Aorta (tissue), 5 donors: ENCODE measurements around the gene HDAC10. TPM values are rescaled to one million over a fixed set of nuclear protein-coding genes. Genes with fewer than 3 reads are reported as not detected.

Source experiments
- ATAC-seq: fragments of 200-7000 bp; cut with Tn5 transposase; one replicate; pipeline ENCODE4 v1.9.1; 2022; ENCODE audit warnings: moderate library complexity; ENCODE audit not compliant: low FRiP score
- DNase-seq, 2 donors: peaks; one replicate each; pipeline ENCODE4 v3.0.0-alpha.2; 2020
- H3K27ac ChIP-seq, 2 donors: one replicate each; pipeline ENCODE4 v1.5.1; 2013; ENCODE audit warnings: low read length in 2 of 2, mild to moderate bottlenecking in 2 of 2, moderate library complexity in 2 of 2, control low read depth in 1 of 2, inconsistent platforms in 1 of 2, low read depth in 1 of 2
- H3K27me3 ChIP-seq, 2 donors: one replicate each; pipeline ENCODE4 v1.6.1; 2013; ENCODE audit warnings: control low read depth in 1 of 2, low read length in 1 of 2, mild to moderate bottlenecking in 1 of 2, moderate library complexity in 1 of 2; ENCODE audit not compliant: insufficient read depth in 2 of 2, control insufficient read depth in 1 of 2
- H3K36me3 ChIP-seq, 2 donors: one replicate each; pipeline ENCODE4 v1.6.1; 2013; ENCODE audit warnings: control low read depth in 1 of 2, low read length in 1 of 2, mild to moderate bottlenecking in 1 of 2; ENCODE audit not compliant: insufficient read depth in 2 of 2, control insufficient read depth in 1 of 2
- H3K4me1 ChIP-seq, 2 donors: one replicate each; pipeline ENCODE4 v1.6.1; 2013; ENCODE audit warnings: low read length in 2 of 2, control low read depth in 1 of 2, mild to moderate bottlenecking in 1 of 2, moderate library complexity in 1 of 2; ENCODE audit not compliant: insufficient read depth in 2 of 2, control insufficient read depth in 1 of 2
- H3K4me3 ChIP-seq, 2 donors: one replicate each; pipeline ENCODE4 v1.5.1; 2013; ENCODE audit warnings: low read length in 2 of 2, control low read depth in 1 of 2, mild to moderate bottlenecking in 1 of 2
- H3K9me3 ChIP-seq: one replicate; pipeline ENCODE4 v1.6.1; 2013; ENCODE audit warnings: mild to moderate bottlenecking, low read length; ENCODE audit not compliant: control insufficient read depth
- WGBS, 2 donors: extraction: QIAGEN DNeasy Blood & Tissue Kit; methylation state at CpG; one replicate each; pipeline ENCODE4 v1.1.7; 2013; 5-methylcytosine and 5-hydroxymethylcytosine counted together
- intact Hi-C, 2 donors: fragments of 100-400 bp; cut with DNase I; formaldehyde crosslinking; loops; one replicate each; pipeline versions ENCODE4 v1.14.2 to v1.15.0; 2022
- polyA plus RNA-seq, 2 donors: library from polyadenylated mRNA; stranded (reverse); fragments of 200-250 nt; gene quantifications; one replicate each; pipeline ENCODE4 v1.2.3, GENCODE V29; 2013
- total RNA-seq, 2 donors: library from RNA; stranded (reverse); fragmentation: NEBNext Ultra II Directional; extraction: Animal tissue kit (Norgen Biotek cat#: 25700); gene quantifications; one replicate each; pipeline ENCODE4 v1.2.1, GENCODE V29; 2021
- donor health status: healthy with polysubstance abuse.
- donor health status: Bipolar disorder and iron deficiency.
- donor health status: DM: no; HTN: no; CAD: no.
- donor health status: DM: no; HTN: no; CAD: no.
- donor health status: DM: yes; HTN: yes; CAD: no.

The HDAC10 gene
- total and polyA plus RNA-seq, 4 donors: 5.5 to 57.3 (median 33.8) TPM

- 93 to 94% methylated on average over 38 of the region's 38 CpGs for WGBS, 2 donors
- peaks cover 0 to 27% of the 10 kb centered on the region in 2 donors for H3K36me3 ChIP-seq
Measured at GRCh38 chr22:50280022-50280707, 29.1 kb upstream of the HDAC10 start.

GRCh38 chr22:50278956-50279619, 28.0 kb upstream of the HDAC10 start:
- WGBS, 2 donors: 88 to 91% methylated on average over 29 to 30 of the region's 30 CpGs
- Histone ChIP-seq H3K27ac (no peak overlapping the region), H3K9me3 (no peaks in the 10 kb centered on the region), H3K36me3 (peaks cover 0 to 27% of the 10 kb centered on the region in 2 donors), H3K4me3 (no peak overlapping the region), H3K4me1 (no peaks in the 10 kb centered on the region), H3K27me3 (no peaks in the 10 kb centered on the region)
- ATAC-seq: no peak
- DNase-seq: no peak
- intact Hi-C loops: loop anchor here (5.0 kb wide), 2 partner anchors 48 to 63 kb away; partner anchors contain the start of genes DENND6B (in 1 of the 2) and PPP6R2 (in 1 of the 2)

More at GRCh38 chr22:50280022-50280707, 29.1 kb upstream of the HDAC10 start:
- ATAC-seq (no peak), DNase-seq (no peak)
- H3K27ac ChIP-seq: no peak overlapping the region
- H3K4me3 ChIP-seq: no peak overlapping the region
- H3K9me3 ChIP-seq: no peaks in the 10 kb centered on the region
- intact Hi-C loops: no loop called here
- H3K27me3 ChIP-seq: no peaks in the 10 kb centered on the region
- H3K4me1 ChIP-seq: no peaks in the 10 kb centered on the region

DNA sequence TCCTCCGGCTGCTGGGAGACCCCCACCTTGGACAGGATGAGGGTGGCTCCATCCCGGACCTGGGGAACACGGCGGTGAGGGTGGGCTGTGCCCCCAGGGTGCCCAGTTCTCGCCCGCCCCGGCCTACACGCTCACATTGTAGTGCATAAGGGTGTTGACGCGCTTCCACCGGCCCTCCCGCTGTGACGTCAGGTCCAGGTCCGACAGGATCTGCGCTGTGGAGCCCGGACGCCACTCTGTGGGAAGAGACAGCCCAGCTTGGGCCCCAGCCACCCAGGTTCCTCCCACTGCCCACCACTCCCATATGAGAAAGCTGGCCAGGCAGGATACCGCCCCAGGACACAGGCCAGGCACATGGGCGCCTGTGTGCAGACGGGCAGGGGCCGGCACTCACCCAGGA, 27.4 kb upstream of the HDAC10 start:
- no peak overlapping the region for H3K4me3 ChIP-seq
- DNase-seq (no peak), ATAC-seq (no peak)
- WGBS, 2 donors: 90 to 93% methylated on average over 21 of the region's 21 CpGs
- no peaks in the 10 kb centered on the region for H3K27me3 ChIP-seq
- intact Hi-C loops: loop anchor here (5.0 kb wide), 2 partner anchors 49 to 64 kb away; partner anchors contain the start of genes DENND6B (in 1 of the 2) and PPP6R2 (in 1 of the 2)
- peaks cover 0 to 27% of the 10 kb centered on the region in 2 donors for H3K36me3 ChIP-seq
- no peak overlapping the region for H3K27ac ChIP-seq
- H3K4me1 ChIP-seq: no peaks in the 10 kb centered on the region
- no peaks in the 10 kb centered on the region for H3K9me3 ChIP-seq

DNA sequence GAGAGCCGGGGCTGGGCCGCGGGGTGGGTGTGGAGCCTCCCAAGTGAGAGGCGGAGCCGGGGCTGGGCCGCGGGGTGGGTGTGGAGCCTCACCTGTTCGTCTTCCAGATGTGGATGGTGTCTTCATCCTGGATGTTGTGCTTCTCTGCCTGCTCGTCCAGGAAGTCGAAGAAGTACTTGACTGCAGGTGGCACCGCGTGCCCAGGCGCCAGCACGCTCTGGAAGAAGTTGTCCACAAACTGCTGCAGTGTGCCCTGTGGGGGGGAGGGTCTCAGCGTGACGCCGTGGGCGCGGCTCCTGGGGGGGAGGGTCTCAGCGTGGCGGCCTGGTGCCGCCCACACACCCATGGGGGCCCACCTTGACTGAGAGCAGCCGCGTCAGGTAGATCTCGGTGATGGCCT, 26.7 kb upstream of the HDAC10 start:
- no peaks in the 10 kb centered on the region for H3K9me3 ChIP-seq
- no peak overlapping the region for H3K4me3 ChIP-seq
- ATAC-seq (no peak), DNase-seq (no peak)
- intact Hi-C loops: loop anchor here (5.0 kb wide), 2 partner anchors 50 to 65 kb away; partner anchors contain the start of genes DENND6B (in 1 of the 2) and PPP6R2 (in 1 of the 2)
- H3K27ac ChIP-seq: no peak overlapping the region
- whole genome bisulfite sequencing, 2 donors: 86 to 88% methylated on average over 25 of the region's 25 CpGs
- no peaks in the 10 kb centered on the region for H3K27me3 ChIP-seq
- no peaks in the 10 kb centered on the region for H3K4me1 ChIP-seq
- H3K36me3 ChIP-seq: peaks cover 0 to 22% of the 10 kb centered on the region in 2 donors

DNA sequence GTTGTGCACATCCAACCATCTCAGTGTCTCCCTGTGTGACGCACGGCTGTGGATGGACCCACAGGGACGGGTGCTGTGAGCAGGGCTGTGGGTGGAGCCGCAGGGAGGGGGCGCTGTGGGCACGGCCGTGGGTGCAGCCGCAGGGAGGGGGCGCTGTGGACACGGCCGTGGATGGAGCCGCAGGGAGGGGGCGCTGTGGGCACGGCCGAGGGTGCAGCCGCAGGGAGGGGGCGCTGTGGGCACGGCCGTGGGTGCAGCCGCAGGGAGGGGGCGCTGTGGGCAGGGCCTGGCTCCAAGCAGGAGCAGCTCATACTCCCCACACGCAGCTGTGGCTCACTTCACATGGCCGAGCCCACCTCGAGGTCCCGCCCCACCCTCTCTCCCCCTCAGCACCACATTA, 25.1 kb upstream of the HDAC10 start:
- DNase-seq (peak; percentile 81 to 88), ATAC-seq (peak; percentile 80)
- 58 to 64% methylated on average over 24 to 25 of the region's 25 CpGs for WGBS, 2 donors
- no peak overlapping the region for H3K4me3 ChIP-seq
- no peaks in the 10 kb centered on the region for H3K9me3 ChIP-seq
- peaks cover 0 to 15% of the 10 kb centered on the region in 2 donors for H3K36me3 ChIP-seq
- H3K27me3 ChIP-seq: no peaks in the 10 kb centered on the region
- H3K4me1 ChIP-seq: no peaks in the 10 kb centered on the region
- no peak overlapping the region for H3K27ac ChIP-seq
- intact Hi-C loops: loop anchor here (1.0 to 5.0 kb wide), 3 partner anchors 51 to 66 kb away; partner anchors contain the start of genes DENND6B (in 2 of the 2) and PPP6R2 (in 1 of the 2)

- no peaks in the 10 kb centered on the region for H3K27me3 ChIP-seq
- no peak overlapping the region for H3K4me3 ChIP-seq
- no peak for ATAC-seq
- WGBS, 2 donors: 87% methylated on average over 43 of the region's 43 CpGs
- H3K9me3 ChIP-seq: no peaks in the 10 kb centered on the region
- H3K4me1 ChIP-seq: no peaks in the 10 kb centered on the region
- intact Hi-C loops: loop anchor here (1.0 to 5.0 kb wide), 3 partner anchors 52 to 67 kb away; partner anchors contain the start of genes DENND6B (in 2 of the 2) and PPP6R2 (in 1 of the 2)
- no peak for DNase-seq
- peaks cover 0 to 10% of the 10 kb centered on the region in 2 donors for H3K36me3 ChIP-seq
- no peak overlapping the region for H3K27ac ChIP-seq
Measured at GRCh38 chr22:50275181-50276055, 24.4 kb upstream of the HDAC10 start.

DNA sequence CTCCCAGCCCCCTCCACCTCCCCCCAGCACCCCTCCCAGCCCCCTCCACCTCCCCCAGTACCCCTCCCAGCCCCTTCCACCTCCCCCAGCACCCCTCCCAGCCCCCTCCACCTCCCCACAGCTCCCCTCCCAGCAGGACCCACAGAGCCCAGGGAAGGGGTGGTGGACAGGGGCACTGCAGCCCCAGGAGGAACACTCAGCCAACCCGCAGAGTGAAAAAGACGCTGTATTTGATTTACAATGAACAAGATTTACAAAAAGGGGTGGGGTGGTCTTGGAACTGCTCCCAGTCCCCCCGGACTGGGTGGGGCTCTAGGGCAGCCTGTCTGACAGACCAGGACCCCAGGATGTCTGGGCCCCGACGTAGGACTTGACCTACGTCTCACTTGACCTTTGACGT, 23.7 kb upstream of the HDAC10 start:
- Histone ChIP-seq H3K9me3 (no peaks in the 10 kb centered on the region), H3K4me3 (no peak overlapping the region), H3K27me3 (no peaks in the 10 kb centered on the region), H3K4me1 (no peaks in the 10 kb centered on the region), H3K27ac (no peak overlapping the region), H3K36me3 (peaks cover 0 to 6% of the 10 kb centered on the region in 2 donors)
- ATAC-seq (no peak), DNase-seq (no peak)
- WGBS, 2 donors: 69 to 74% methylated on average over 7 of the region's 7 CpGs
- intact Hi-C loops: loop anchor here (5.0 kb wide), 2 partner anchors 53 to 68 kb away; partner anchors contain the start of genes DENND6B (in 1 of the 2) and PPP6R2 (in 1 of the 2)

DNA sequence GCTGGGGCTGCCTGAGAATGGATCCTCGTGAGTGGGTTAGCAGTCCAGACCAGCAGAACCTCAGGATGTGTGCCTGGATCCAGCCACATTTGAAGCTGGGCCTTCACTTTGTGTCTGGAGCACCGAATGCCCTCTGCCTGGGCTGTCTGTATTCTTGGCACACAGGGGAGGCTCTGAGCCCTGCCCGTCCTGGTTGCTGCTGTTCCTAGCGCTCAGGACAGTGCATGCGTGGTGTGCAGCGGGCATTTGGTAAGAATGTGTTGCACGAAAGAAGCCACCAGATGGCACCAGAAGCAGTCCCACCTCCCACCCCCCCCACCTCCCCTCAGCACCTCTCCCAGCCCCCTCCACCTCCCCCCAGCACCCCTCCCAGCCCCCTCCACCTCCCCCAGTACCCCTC, 23.2 kb upstream of the HDAC10 start:
- Histone ChIP-seq H3K9me3 (no peaks in the 10 kb centered on the region), H3K4me3 (no peak overlapping the region), H3K4me1 (no peaks in the 10 kb centered on the region), H3K36me3 (peaks cover 0 to 4% of the 10 kb centered on the region in 2 donors), H3K27ac (no peak overlapping the region), H3K27me3 (no peaks in the 10 kb centered on the region)
- DNase-seq: no peak
- no peak for ATAC-seq
- WGBS, 2 donors: 20 to 29% methylated on average over 7 of the region's 7 CpGs
- intact Hi-C loops: no loop called here
